ENCODE measurements around the gene ABCC11.

- no peak for TF ChIP-seq TAF1 (IDR thresholded peaks at IDR 0.05; ENCODE audit: borderline replicate concordance, insufficient read depth, low read length)
- TF ChIP-seq POLR2AphosphoS5 (IDR thresholded peaks at IDR 0.05; ENCODE audit: low read depth, low read length): no peak
- no peak for TF ChIP-seq REST (IDR thresholded peaks at IDR 0.05; ENCODE audit: insufficient read depth in 1 of 2, low read depth in 2 of 2, low read length in 2 of 2)
- no peak for TF ChIP-seq SIN3A (IDR thresholded peaks at IDR 0.05; ENCODE audit: borderline replicate concordance, insufficient read depth, low read length)
- TF ChIP-seq FOXP2 (optimal IDR thresholded peaks at IDR 0.05; ENCODE audit: borderline replicate concordance, extremely low read depth, extremely low read length, insufficient read depth): no peak
These were observed 106.5 kb downstream of the ABCC11 start for GRCh38 chr16:48140821-48141220.

All from PFSK-1 (cell line).